ENCODE measurements around the gene SLC1A7. TPM values are rescaled to one million over a fixed set of nuclear protein-coding genes. Genes with fewer than 3 reads are reported as not detected.
A peak's percentile ranks its signal among the peaks of the same experiment; 100 is the strongest.

Gene SLC1A7
- total and polyA plus RNA-seq, 2 experiments from 2014 or later: not detected

DNA sequence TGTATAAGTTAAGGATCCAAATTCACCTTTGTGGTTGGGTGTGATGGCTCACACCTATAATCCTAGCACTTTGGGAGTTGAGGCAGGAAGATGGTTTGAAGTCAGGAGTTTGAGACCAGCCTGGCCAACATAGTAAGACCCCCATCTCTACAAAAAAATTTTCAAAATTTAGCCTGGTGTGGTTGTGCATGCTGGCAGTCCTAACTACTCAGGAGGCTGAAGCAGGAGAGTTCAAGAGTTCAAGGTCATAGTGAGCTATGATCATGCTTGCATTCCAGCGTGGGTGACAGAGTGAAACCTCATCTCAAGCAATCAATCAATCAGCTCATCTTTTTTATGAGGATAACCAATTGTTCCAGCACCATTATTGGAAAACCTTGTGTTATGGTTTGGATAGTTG is 16.5 kb upstream of the SLC1A7 start:
- Histone ChIP-seq H3K36me3 (no peaks in the 10 kb centered on the region), H3K27ac (no peak overlapping the region), H3K4me3 (no peak overlapping the region), H3K9me3 (ENCODE audit: low read depth) (no peaks in the 10 kb centered on the region), H3K27me3 (no peaks in the 10 kb centered on the region), H3K4me1 (ENCODE audit: low read depth) (no peaks in the 10 kb centered on the region)
- no peak for TF ChIP-seq CTCF (IDR thresholded peaks at IDR 0.05; ENCODE audit: low read depth, low read length)
- DNase-seq (ENCODE audit: low read depth in 1 of 2, low spot score in 1 of 2): no peak

DNA sequence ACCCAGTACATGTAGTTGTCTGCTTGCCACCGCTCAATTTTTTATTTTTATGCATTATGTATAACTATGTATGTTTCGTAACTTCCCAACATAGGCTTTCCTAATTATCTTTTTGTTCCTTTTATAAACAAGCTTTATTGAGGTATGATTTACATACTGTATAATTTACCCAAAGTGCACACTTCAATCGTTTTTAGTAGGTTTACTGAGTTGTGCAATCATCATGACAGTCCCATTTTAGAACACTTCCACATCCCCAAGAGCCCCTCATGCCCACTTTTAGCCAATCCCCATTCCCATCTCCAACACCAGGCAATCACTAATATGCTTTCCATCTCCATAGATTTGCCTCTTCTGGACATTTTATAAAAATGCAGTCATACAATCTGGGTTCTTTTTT is 14.3 kb upstream of the SLC1A7 start:
- Histone ChIP-seq H3K9me3 (ENCODE audit: low read depth) (no peaks in the 10 kb centered on the region), H3K27me3 (no peaks in the 10 kb centered on the region), H3K27ac (no peak overlapping the region), H3K4me1 (ENCODE audit: low read depth) (no peaks in the 10 kb centered on the region), H3K36me3 (no peaks in the 10 kb centered on the region), H3K4me3 (no peak overlapping the region)
- DNase-seq (ENCODE audit: low read depth in 1 of 2, low spot score in 1 of 2): no peak
- no peak for TF ChIP-seq CTCF (IDR thresholded peaks at IDR 0.05; ENCODE audit: low read depth, low read length)

GRCh38 chr1:53155945-53156344 is 13.5 kb upstream of the SLC1A7 start:
- H3K36me3 ChIP-seq: no peaks in the 10 kb centered on the region
- no peaks in the 10 kb centered on the region for H3K27me3 ChIP-seq
- no peak overlapping the region for H3K4me3 ChIP-seq
- no peaks in the 10 kb centered on the region for H3K4me1 ChIP-seq (ENCODE audit: low read depth)
- H3K9me3 ChIP-seq (ENCODE audit: low read depth): no peaks in the 10 kb centered on the region
- TF ChIP-seq CTCF (IDR thresholded peaks at IDR 0.05; ENCODE audit: low read depth, low read length): no peak
- no peak overlapping the region for H3K27ac ChIP-seq
- no peak for DNase-seq (ENCODE audit: low read depth in 1 of 2, low spot score in 1 of 2)

DNA sequence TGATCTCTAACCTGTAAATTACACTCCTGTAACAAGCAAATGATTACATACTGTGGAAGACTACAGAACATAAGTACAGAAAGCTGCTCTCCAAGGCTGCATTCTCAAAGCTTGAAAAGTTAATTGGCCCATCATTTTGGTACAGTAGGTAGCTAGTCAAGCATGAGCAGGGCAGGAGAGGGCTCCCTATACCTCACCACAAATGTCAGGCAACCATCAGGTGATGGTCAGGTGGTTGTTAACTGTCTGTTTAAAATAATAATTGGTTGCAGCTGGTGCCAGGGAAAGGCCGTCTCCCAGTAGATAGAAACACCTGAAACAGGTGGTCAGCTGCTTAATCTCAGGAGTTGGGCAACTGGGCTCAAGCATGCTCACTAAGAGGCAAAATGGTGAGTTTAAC is 13.1 kb upstream of the SLC1A7 start:
- Histone ChIP-seq H3K4me3 (no peak overlapping the region), H3K27ac (no peak overlapping the region), H3K27me3 (no peaks in the 10 kb centered on the region), H3K4me1 (ENCODE audit: low read depth) (no peaks in the 10 kb centered on the region), H3K9me3 (ENCODE audit: low read depth) (no peaks in the 10 kb centered on the region), H3K36me3 (no peaks in the 10 kb centered on the region)
- TF ChIP-seq CTCF (IDR thresholded peaks at IDR 0.05; ENCODE audit: low read depth, low read length): no peak
- no peak for DNase-seq (ENCODE audit: low read depth in 1 of 2, low spot score in 1 of 2)

DNA sequence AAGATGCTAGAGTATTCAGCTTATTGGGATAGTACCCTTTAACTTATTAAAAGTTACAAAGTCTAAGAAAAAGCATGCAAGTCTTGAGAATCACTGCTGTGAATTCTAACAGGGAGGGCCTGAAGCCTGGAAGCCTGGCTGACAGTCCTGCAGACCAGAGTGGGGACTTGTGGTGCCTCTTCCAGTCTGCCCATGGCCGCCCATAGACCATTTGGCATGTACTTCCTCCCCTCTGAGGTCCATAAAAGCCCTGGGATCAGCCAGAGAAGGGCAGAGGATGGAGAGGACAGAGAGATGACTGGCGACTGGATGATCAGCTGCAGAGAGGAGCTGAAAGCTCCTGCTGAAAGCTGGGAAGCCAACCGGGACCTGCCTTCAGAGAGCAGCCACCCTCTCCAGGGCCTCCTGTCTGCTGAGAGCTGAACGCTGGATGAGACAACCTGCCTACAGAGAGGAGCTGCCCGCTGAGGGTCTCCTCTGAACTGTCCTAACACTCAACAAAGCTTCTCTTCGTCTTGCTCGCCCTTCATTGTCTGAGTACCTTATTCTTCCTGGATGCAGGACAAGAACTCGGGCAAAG is 12.5 kb upstream of the SLC1A7 start:
- no peak for TF ChIP-seq CTCF (IDR thresholded peaks at IDR 0.05; ENCODE audit: low read depth, low read length)
- H3K27ac ChIP-seq: no peak overlapping the region
- H3K9me3 ChIP-seq (ENCODE audit: low read depth): no peaks in the 10 kb centered on the region
- no peaks in the 10 kb centered on the region for H3K4me1 ChIP-seq (ENCODE audit: low read depth)
- no peaks in the 10 kb centered on the region for H3K36me3 ChIP-seq
- DNase-seq (ENCODE audit: low read depth in 1 of 2, low spot score in 1 of 2): no peak
- no peaks in the 10 kb centered on the region for H3K27me3 ChIP-seq
- no peak overlapping the region for H3K4me3 ChIP-seq

DNA sequence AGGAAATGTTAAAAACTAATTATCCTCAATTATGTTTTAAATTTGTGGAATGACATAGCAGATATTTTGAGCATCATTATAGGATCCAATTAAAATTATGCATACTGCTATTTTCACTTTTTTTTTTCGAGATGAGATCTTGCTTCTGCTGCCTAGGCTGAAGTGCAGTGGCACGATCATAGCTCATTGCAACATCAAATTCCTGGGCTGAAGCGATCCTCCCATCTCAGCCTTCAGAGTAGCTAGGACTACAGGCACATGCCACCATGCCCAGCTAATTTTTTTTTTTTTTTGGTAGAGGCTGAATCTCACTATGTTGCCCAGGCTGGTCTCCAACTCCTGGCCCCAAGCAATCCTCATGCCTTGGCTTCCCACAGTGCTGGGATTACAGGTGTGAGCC is 11.3 kb upstream of the SLC1A7 start:
- DNase-seq (ENCODE audit: low read depth in 1 of 2, low spot score in 1 of 2): peak in 1 of 2 donors; percentile 61
- no peaks in the 10 kb centered on the region for H3K27me3 ChIP-seq
- no peaks in the 10 kb centered on the region for H3K36me3 ChIP-seq
- no peak overlapping the region for H3K4me3 ChIP-seq
- H3K27ac ChIP-seq: no peak overlapping the region
- no peak for TF ChIP-seq CTCF (IDR thresholded peaks at IDR 0.05; ENCODE audit: low read depth, low read length)
- no peaks in the 10 kb centered on the region for H3K9me3 ChIP-seq (ENCODE audit: low read depth)
- H3K4me1 ChIP-seq (ENCODE audit: low read depth): no peaks in the 10 kb centered on the region

Measured in cardiac muscle cell (in vitro differentiated cells and primary cell).